NCI-H774 (cell line): ENCODE results near the gene TBC1D26.
"Not testable (repeated sequence)": the region's sequence is repeated elsewhere in the genome, so short reads cannot be mapped to it uniquely, and the experiment has no call there.

ENCODE experiments used
- DNase-seq: peaks from one replicate; lab custom pipeline; 2025; lab: John Stamatoyannopoulos, UW

Gene TBC1D26

GRCh38 chr17:15731900-15732299 lies at the start of gene TBC1D26:
Gene TBC1D26 (plus strand): TSS chr17:15732283. CDS start chr17:15735349, 3,066 bp downstream.
- DNase-seq: not testable (repeated sequence)

GRCh38 chr17:15683135-15683534 lies 48.9 kb upstream of the TBC1D26 start:
- not testable (repeated sequence) for DNase-seq

GRCh38 chr17:15683824-15684478 lies 48.1 kb upstream of the TBC1D26 start, which contains the start of gene TRIM16:
Gene TRIM16 (minus strand): TSS chr17:15684311. CDS start chr17:15651609, 32,702 bp downstream.
- DNase-seq: not testable (repeated sequence)

GRCh38 chr17:15687494-15687893 lies 44.6 kb upstream of the TBC1D26 start:
- DNase-seq: not testable (repeated sequence)

GRCh38 chr17:15698967-15699366 lies 33.1 kb upstream of the TBC1D26 start:
- not testable (repeated sequence) for DNase-seq

GRCh38 chr17:15699413-15699924 lies 32.6 kb upstream of the TBC1D26 start, which contains the start of gene ZNF286A:
Gene ZNF286A (plus strand): TSS chr17:15699752. CDS start chr17:15700330, 578 bp downstream.
- peak; percentile 91 for DNase-seq

GRCh38 chr17:15699937-15700336 lies 32.1 kb upstream of the TBC1D26 start:
- DNase-seq: not testable (repeated sequence)

- DNase-seq: not testable (repeated sequence)
Measured at GRCh38 chr17:15704239-15704638, 27.8 kb upstream of the TBC1D26 start.

GRCh38 chr17:15704813-15705212 lies 27.3 kb upstream of the TBC1D26 start:
- not testable (repeated sequence) for DNase-seq

GRCh38 chr17:15708879-15709278 lies 23.2 kb upstream of the TBC1D26 start:
- not testable (repeated sequence) for DNase-seq

GRCh38 chr17:15716601-15717563 lies 15.2 kb upstream of the TBC1D26 start:
- DNase-seq: not testable (repeated sequence)

GRCh38 chr17:15730535-15730934 lies 1.5 kb upstream of the TBC1D26 start:
- DNase-seq: not testable (repeated sequence)

- DNase-seq: not testable (repeated sequence)
Measured at GRCh38 chr17:15733174-15733789, 1.2 kb downstream of the TBC1D26 start.

GRCh38 chr17:15736578-15736977 lies 4.5 kb downstream of the TBC1D26 start:
- not testable (repeated sequence) for DNase-seq

- DNase-seq: no peak
Measured at GRCh38 chr17:15738066-15738465, 6.0 kb downstream of the TBC1D26 start.

GRCh38 chr17:15739259-15739658 lies 7.2 kb downstream of the TBC1D26 start:
- DNase-seq: not testable (repeated sequence)

- not testable (repeated sequence) for DNase-seq
Measured at GRCh38 chr17:15740041-15740440, 8.0 kb downstream of the TBC1D26 start.

GRCh38 chr17:15740570-15741120 lies 8.6 kb downstream of the TBC1D26 start:
- no peak for DNase-seq

GRCh38 chr17:15741624-15742023 lies 9.5 kb downstream of the TBC1D26 start:
- DNase-seq: no peak

GRCh38 chr17:15742051-15742795 lies 10.1 kb downstream of the TBC1D26 start:
- DNase-seq: no peak

- no peak for DNase-seq
Measured at GRCh38 chr17:15742921-15743320, 10.8 kb downstream of the TBC1D26 start.
